H9 (cell line): ENCODE results near the gene COX7A2L. TPM values are rescaled to one million over a fixed set of nuclear protein-coding genes. Genes with fewer than 3 reads are reported as not detected.

Experiments used
- DNase-seq: peaks from one replicate; pipeline ENCODE4 v3.0.0-alpha.2; 2017
- H2AFZ ChIP-seq: one replicate; pipeline ENCODE4 v1.6.1; 2013; ENCODE audit warnings: mild to moderate bottlenecking, low read length, control low read depth, moderate library complexity
- H2AK5ac ChIP-seq: 2 replicates; pipeline ENCODE4 v1.6.1; 2013; ENCODE audit warnings: low read length, control low read depth, mixed read lengths; ENCODE audit not compliant: insufficient read length
- H2BK120ac ChIP-seq: one replicate; pipeline ENCODE4 v1.6.1; 2013; ENCODE audit warnings: low read depth, mild to moderate bottlenecking, low read length, control low read depth, inconsistent platforms; ENCODE audit not compliant: poor library complexity, severe bottlenecking
- H2BK12ac ChIP-seq: 2 replicates; pipeline ENCODE4 v1.6.1; 2013; ENCODE audit warnings: low read length, control low read depth, mixed read lengths, low read depth; ENCODE audit not compliant: insufficient read length
- H2BK15ac ChIP-seq: 2 replicates; pipeline ENCODE4 v1.6.1; 2013; ENCODE audit warnings: low read depth, low read length, control low read depth
- H2BK20ac ChIP-seq: one replicate; pipeline ENCODE4 v1.6.1; 2013; ENCODE audit warnings: low read depth, mild to moderate bottlenecking, low read length, control low read depth, inconsistent platforms; ENCODE audit not compliant: poor library complexity, severe bottlenecking
- H2BK5ac ChIP-seq: 2 replicates; pipeline ENCODE4 v1.6.1; 2013; ENCODE audit warnings: low read length, control low read depth, mixed read lengths; ENCODE audit not compliant: insufficient read length
- H3K14ac ChIP-seq: 2 replicates; pipeline ENCODE4 v1.6.1; 2013; ENCODE audit warnings: low read length, control low read depth; ENCODE audit not compliant: insufficient read depth
- H3K18ac ChIP-seq: 2 replicates; pipeline ENCODE4 v1.6.1; 2013; ENCODE audit warnings: low read depth, mild to moderate bottlenecking, mixed read lengths, low read length, control low read depth; ENCODE audit not compliant: insufficient read length
- H3K23ac ChIP-seq: 2 replicates; pipeline ENCODE4 v1.6.1; 2013; ENCODE audit warnings: low read length, control low read depth, mixed read lengths, low read depth; ENCODE audit not compliant: insufficient read length
- H3K23me2 ChIP-seq: 2 replicates; pipeline ENCODE4 v1.6.1; 2013; ENCODE audit warnings: low read depth, mild to moderate bottlenecking, mixed read lengths, low read length, control low read depth; ENCODE audit not compliant: insufficient read length, poor library complexity, severe bottlenecking
- H3K27ac ChIP-seq: 2 replicates; pipeline ENCODE4 v1.5.1; 2013; ENCODE audit warnings: low read length, control low read depth, mixed read lengths, low read depth; ENCODE audit not compliant: insufficient read length
- H3K27me3 ChIP-seq: 2 replicates; pipeline ENCODE4 v1.6.1; 2013; ENCODE audit warnings: low read length, control low read depth, inconsistent platforms; ENCODE audit not compliant: insufficient read depth
- H3K4ac ChIP-seq: 2 replicates; pipeline ENCODE4 v1.6.1; 2013; ENCODE audit warnings: low read depth, mild to moderate bottlenecking, control low read depth, inconsistent platforms, low read length, moderate library complexity
- H3K4me1 ChIP-seq: 2 replicates; pipeline ENCODE4 v1.6.1; 2013; ENCODE audit warnings: low read length, control low read depth, inconsistent platforms; ENCODE audit not compliant: insufficient read depth
- H3K4me2 ChIP-seq: 2 replicates; pipeline ENCODE4 v1.6.1; 2013; ENCODE audit warnings: low read length, control low read depth, mixed read lengths; ENCODE audit not compliant: insufficient read length, insufficient read depth
- H3K56ac ChIP-seq: 2 replicates; pipeline ENCODE4 v1.6.1; 2013; ENCODE audit warnings: low read depth, mild to moderate bottlenecking, mixed read lengths, low read length, control low read depth; ENCODE audit not compliant: insufficient read length
- H3K79me1 ChIP-seq: 2 replicates; pipeline ENCODE4 v1.6.1; 2013; ENCODE audit warnings: low read depth, mild to moderate bottlenecking, moderate library complexity, low read length, control low read depth, inconsistent platforms; ENCODE audit not compliant: insufficient read depth, poor library complexity, severe bottlenecking
- H3K79me2 ChIP-seq: 2 replicates; pipeline ENCODE4 v1.6.1; 2013; ENCODE audit warnings: low read length, control low read depth, inconsistent platforms; ENCODE audit not compliant: insufficient read depth
- H3K9ac ChIP-seq: 2 replicates; pipeline ENCODE4 v1.6.1; 2013; ENCODE audit warnings: low read length, control low read depth, mixed read lengths; ENCODE audit not compliant: insufficient read length; ENCODE audit errors: extremely low read depth
- H3K9me3 ChIP-seq: one replicate; pipeline ENCODE4 v1.6.1; 2013; ENCODE audit warnings: low read depth, low read length, inconsistent platforms; ENCODE audit not compliant: control insufficient read depth
- H3T11ph ChIP-seq: one replicate; pipeline ENCODE4 v1.6.1; 2013; ENCODE audit warnings: mild to moderate bottlenecking, low read length, control low read depth, inconsistent platforms
- H4K20me1 ChIP-seq: one replicate; pipeline ENCODE4 v1.6.1; 2013; ENCODE audit not compliant: control insufficient read depth, insufficient read length, insufficient read depth
- H4K5ac ChIP-seq: 2 replicates; pipeline ENCODE4 v1.6.1; 2013; ENCODE audit warnings: low read depth, mild to moderate bottlenecking, mixed read lengths, low read length, control low read depth; ENCODE audit not compliant: insufficient read length
- H4K8ac ChIP-seq: replicated peaks from 2 replicates; pipeline ENCODE4 v1.6.1; 2013; ENCODE audit warnings: low read length, control low read depth, mixed read lengths, low read depth; ENCODE audit not compliant: insufficient read length
- H4K91ac ChIP-seq: 2 replicates; pipeline ENCODE4 v1.6.1; 2013; ENCODE audit warnings: low read depth, mild to moderate bottlenecking, moderate library complexity, mixed read lengths, low read length, control low read depth; ENCODE audit not compliant: insufficient read length
- H3K27ac Mint-ChIP-seq, 3 experiments: 2 replicates in 2 of 3; 3 replicates in 1 of 3; pipeline ENCODE4 v1.8.0; 2020 to 2021; ENCODE audit warnings: mixed read lengths in 3 of 3, mild to moderate bottlenecking in 1 of 3, moderate library complexity in 1 of 3
- H3K27me3 Mint-ChIP-seq: 2 replicates; pipeline ENCODE4 v1.8.0; 2021; ENCODE audit warnings: low read depth, mild to moderate bottlenecking, moderate library complexity, mixed read lengths
- H3K36me3 Mint-ChIP-seq, 3 experiments: 2 replicates in 2 of 3; 3 replicates in 1 of 3; pipeline ENCODE4 v1.8.0; 2020 to 2021; ENCODE audit warnings: low read depth in 3 of 3, mixed read lengths in 3 of 3; ENCODE audit not compliant: insufficient read depth in 1 of 3
- H3K4me1 Mint-ChIP-seq, 2 experiments: 2 replicates each; pipeline ENCODE4 v1.8.0; 2020; ENCODE audit warnings: mixed read lengths in 2 of 2
- H3K4me3 Mint-ChIP-seq, 2 experiments: 2 replicates in 1 of 2; 3 replicates in 1 of 2; pipeline ENCODE4 v1.8.0; 2020 to 2021; ENCODE audit warnings: mild to moderate bottlenecking in 2 of 2, mixed read lengths in 2 of 2, moderate library complexity in 1 of 2
- H3K9me3 Mint-ChIP-seq, 2 experiments: 2 replicates in 1 of 2; 3 replicates in 1 of 2; pipeline ENCODE4 v1.8.0; 2020; ENCODE audit warnings: mild to moderate bottlenecking in 2 of 2, mixed read lengths in 2 of 2, moderate library complexity in 1 of 2
- WGBS: extraction: QIAGEN DNeasy Blood & Tissue Kit; methylation state at CpG from one replicate; pipeline ENCODE4 v1.1.7; 2013; ENCODE audit warnings: missing lambda C conversion rate, low lambda C conversion rate, mixed read lengths; ENCODE audit not compliant: insufficient read length; ENCODE audit errors: extremely low coverage; 5-methylcytosine and 5-hydroxymethylcytosine counted together
- total RNA-seq: library from RNA; stranded (reverse); gene quantifications from 2 replicates; pipeline ENCODE4 v1.2.1, GENCODE V29; 2021
- TF ChIP-seq, protein P1 (sequence below): fragments of 200-600 bp; sonication (generic); conservative IDR thresholded peaks from 3 replicates; pipeline ENCODE4 v1.8.0; 2021; ENCODE audit warnings: antibody characterized with exemption, mild to moderate bottlenecking

The COX7A2L gene
- total RNA-seq, 1 experiment from 2014 or later: 102 TPM

DNA sequence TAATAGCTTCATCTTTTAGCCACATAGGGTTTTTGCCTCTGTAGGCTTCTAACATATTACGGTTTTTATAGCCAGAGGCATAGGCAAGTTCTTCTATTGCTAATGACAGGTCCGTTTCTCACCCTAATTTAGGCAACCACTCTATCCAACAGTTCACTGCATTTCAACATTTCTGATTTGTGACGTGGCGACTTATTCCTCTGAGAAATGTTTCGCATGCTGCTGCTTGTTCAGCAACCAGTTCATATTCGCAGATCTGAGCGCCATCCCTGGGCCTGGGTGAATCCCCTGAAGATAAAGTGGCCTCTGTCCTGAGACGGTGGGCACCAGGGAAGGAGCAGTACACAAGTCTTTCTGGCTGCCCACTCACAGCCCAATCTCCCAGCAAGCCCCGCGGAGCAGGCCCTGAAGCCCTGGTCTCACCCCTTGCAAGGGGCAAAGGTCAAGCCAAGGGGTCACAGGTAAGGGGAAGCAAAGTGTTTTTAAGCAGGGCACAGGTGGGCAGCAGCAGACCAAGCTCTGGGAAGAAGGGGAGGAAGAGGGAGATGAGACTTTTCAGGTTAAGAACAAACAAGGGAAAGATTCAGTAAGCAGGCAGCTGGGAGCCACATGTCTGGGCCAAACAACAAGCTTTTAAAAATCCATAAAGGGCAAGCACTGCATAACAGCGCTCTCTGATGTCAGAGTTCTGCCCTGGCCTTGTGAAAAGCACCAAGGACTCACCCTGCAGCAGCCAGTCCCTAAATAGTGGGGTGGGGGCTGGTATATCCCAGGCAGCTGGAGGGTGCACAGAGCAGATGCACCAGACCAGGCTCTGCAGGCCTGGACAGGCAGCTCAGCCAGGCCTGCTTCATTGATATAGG lies 10.8 kb upstream of the COX7A2L start:
- H3K23me2 ChIP-seq: no peaks in the 10 kb centered on the region
- no peaks in the 10 kb centered on the region for H3K9me3 ChIP-seq
- H3K36me3 Mint-ChIP-seq: no peaks in the 10 kb centered on the region
- H4K91ac ChIP-seq: no peak overlapping the region
- WGBS: no CpG with 5 or more reads among the region's 11 CpGs
- H3T11ph ChIP-seq: no peak overlapping the region
- no peaks in the 10 kb centered on the region for H3K79me2 ChIP-seq
- H2BK120ac ChIP-seq: no peak overlapping the region
- no peak overlapping the region for H4K5ac ChIP-seq
- no peaks in the 10 kb centered on the region for H3K9me3 Mint-ChIP-seq
- no peak overlapping the region for H3K14ac ChIP-seq
- H3K18ac ChIP-seq: no peak overlapping the region
- no peak overlapping the region for H4K8ac ChIP-seq
- no peak overlapping the region for H2BK15ac ChIP-seq
- no peak overlapping the region for H2AK5ac ChIP-seq
- H3K79me1 ChIP-seq: no peaks in the 10 kb centered on the region
- H3K23ac ChIP-seq: no peak overlapping the region
- H3K27me3 Mint-ChIP-seq: no peaks in the 10 kb centered on the region
- H3K4me2 ChIP-seq: no peak overlapping the region
- no peak overlapping the region for H2BK12ac ChIP-seq
- H3K9ac ChIP-seq: no peak overlapping the region
- no peak overlapping the region for H2BK5ac ChIP-seq
- H2AFZ ChIP-seq: no peak overlapping the region
- peak overlapping the region in 2 of 3 experiments; percentile 53 to 81; a peak in 3 of 7 replicates for H3K27ac Mint-ChIP-seq
- H3K4me3 Mint-ChIP-seq: no peak overlapping the region
- TF ChIP-seq, protein P1, sequence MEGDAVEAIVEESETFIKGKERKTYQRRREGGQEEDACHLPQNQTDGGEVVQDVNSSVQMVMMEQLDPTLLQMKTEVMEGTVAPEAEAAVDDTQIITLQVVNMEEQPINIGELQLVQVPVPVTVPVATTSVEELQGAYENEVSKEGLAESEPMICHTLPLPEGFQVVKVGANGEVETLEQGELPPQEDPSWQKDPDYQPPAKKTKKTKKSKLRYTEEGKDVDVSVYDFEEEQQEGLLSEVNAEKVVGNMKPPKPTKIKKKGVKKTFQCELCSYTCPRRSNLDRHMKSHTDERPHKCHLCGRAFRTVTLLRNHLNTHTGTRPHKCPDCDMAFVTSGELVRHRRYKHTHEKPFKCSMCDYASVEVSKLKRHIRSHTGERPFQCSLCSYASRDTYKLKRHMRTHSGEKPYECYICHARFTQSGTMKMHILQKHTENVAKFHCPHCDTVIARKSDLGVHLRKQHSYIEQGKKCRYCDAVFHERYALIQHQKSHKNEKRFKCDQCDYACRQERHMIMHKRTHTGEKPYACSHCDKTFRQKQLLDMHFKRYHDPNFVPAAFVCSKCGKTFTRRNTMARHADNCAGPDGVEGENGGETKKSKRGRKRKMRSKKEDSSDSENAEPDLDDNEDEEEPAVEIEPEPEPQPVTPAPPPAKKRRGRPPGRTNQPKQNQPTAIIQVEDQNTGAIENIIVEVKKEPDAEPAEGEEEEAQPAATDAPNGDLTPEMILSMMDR: no peak
- no peak overlapping the region for H3K27ac ChIP-seq
- no peak overlapping the region for H2BK20ac ChIP-seq
- H4K20me1 ChIP-seq: no peaks in the 10 kb centered on the region
- no peaks in the 10 kb centered on the region for H3K27me3 ChIP-seq
- H3K4me1 Mint-ChIP-seq: peaks cover 4 to 13% of the 10 kb centered on the region in 2 experiments; a peak in 2 of 4 replicates
- DNase-seq: no peak
- no peak overlapping the region for H3K56ac ChIP-seq
- H3K4me1 ChIP-seq: no peaks in the 10 kb centered on the region
- no peak overlapping the region for H3K4ac ChIP-seq
